Uterus (tissue), 2 donors: ENCODE results near the gene PLPP4.

Experiments
- CTCF ChIP-seq, 4 experiments: fragments of 200-600 bp in 2 of 4; fragments of 450-650 bp in 2 of 4; sonication (generic) in 2 of 4; IDR thresholded peaks; one replicate each; pipeline ENCODE4 v1.5.1; 2016 to 2019; ENCODE audit warnings: antibody characterized with exemption in 4 of 4, mild to moderate bottlenecking in 2 of 4, moderate library complexity in 1 of 4
- POLR2A ChIP-seq, 2 donors: fragments of 450-650 bp; IDR thresholded peaks; one replicate each; pipeline ENCODE4 v1.6.1; 2016; ENCODE audit warnings: antibody characterized with exemption in 2 of 2, mild to moderate bottlenecking in 1 of 2, moderate library complexity in 1 of 2

GRCh38 chr10:120460776-120461175 lies 3.7 kb downstream of the PLPP4 start:
- TF ChIP-seq CTCF (IDR thresholded peaks at IDR 0.05) (no peak), POLR2A (IDR thresholded peaks at IDR 0.05) (no peak)
